ENCODE results near the gene ADAMTS13. TPM values are rescaled to one million over a fixed set of nuclear protein-coding genes. Genes with fewer than 3 reads are reported as not detected.

ADAMTS13 gene
- polyA plus RNA-seq, 12 donors, result 4.2 to 8.4 (median 5.5) TPM; not detected in 1

DNA sequence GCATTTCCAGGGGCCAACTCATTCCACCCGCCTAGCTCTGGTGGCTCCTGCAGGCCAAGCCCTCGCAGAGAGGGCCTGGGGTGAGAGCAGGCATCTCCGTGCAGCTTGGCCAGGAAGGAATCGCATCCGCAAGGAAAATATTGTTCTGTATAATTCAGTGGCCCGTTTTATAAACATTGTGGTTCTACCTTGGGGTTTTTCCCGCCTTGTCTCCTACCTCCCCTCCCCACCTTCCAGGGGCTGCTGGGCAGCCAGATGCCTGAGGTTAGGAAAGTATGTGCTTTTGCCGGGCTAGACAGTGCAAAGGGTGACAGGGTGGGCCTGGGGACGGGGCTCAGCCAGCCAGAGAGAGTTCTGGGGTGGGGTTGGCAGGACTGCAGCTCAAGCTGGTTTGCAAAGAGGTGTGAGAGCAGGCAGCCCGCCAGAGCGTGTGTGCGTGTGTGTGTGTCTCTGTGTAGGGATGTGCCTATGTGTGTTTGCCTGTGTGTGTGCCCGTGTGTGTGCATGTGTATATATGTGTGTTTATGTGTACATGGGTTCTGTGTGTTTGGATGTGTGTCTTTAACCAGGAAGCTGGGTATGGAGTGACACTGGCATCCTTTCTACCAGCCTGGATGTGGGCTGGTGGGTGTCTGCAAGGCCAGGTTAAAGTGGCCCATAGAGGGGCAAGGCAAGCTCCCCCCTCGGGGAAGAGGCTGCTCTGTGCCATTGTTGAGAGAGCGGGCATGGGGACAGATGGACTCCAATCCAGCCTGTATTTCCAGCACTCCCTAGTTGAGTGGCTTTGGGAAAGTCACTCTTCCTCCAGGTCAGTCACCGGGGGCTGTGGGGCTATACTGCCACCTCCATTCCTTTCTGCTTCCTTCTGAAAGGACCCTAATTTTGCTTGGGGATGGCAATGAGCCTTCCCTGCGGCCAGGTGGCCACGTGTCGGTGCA, 67.4 kb downstream of the ADAMTS13 start:
- no peak for DNase-seq

DNA sequence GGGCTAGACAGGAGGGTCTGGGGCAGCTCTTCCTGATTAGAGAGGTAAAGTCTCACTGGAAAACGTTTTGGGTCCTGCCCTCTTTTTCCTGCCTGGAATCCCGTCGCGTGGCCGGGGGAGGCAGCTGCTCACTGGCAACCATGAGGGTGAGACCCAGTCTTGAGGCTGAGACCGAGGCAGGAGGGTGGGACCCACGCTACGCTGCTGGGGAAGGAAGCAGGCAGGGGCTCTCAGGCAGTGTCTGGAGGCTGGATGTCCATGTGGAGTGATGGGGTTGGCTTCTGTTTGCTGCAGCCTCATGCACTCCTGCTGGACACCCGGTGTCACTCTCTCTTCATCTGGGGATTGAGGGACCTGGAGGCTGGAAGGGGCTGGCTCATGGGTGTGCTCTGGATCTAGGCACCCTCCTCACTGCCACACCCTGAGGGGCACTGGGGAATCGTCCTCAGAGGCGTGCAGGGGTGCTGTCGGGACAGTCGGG, 68.1 kb downstream of the ADAMTS13 start:
- no peak for DNase-seq

DNA sequence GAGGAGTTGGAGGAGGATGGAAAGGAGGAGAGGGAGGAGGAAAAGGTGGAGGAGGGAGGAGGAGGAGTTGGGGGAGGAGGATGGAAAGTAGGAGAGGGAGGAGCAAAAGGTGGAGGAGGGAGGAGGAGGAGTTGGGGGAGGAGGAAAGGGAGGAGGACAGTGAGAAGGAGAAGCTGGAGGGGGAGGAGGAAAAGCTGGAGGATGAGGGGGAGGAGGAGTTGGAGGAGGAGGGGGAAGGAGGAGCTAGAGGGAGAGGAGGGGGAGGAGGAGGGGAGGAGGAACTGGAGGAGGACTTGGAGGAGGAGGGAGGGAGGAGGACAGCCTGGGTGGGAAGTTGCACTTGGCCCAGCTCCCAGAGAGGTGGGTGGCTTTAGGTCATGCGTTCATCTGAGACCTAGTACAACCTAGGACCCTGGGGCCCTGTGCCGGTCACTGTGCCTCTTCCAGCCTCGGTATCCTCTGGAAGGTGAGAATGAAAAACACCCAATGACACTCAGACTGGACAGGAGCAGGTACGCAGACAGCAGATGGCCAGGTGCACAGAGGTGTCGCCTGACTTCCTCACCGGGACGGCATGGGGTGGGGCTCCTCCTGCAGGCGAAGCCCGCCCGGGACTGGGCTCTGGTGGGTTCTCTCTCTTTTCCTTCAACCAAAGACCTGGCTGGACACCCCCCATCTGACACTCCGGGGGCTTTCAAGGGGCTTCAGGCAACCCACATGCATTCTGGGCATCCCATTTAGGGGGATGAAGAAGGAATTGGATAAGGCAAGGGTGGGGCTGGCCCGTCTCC, 68.9 kb downstream of the ADAMTS13 start:
- DNase-seq, result no peak

- no peak for DNase-seq
Observed at GRCh38 chr9:133491656-133491925, 69.4 kb downstream of the ADAMTS13 start.

GRCh38 chr9:133492061-133493021, 70.2 kb downstream of the ADAMTS13 start:
- DNase-seq, result peak; percentile 45

DNA sequence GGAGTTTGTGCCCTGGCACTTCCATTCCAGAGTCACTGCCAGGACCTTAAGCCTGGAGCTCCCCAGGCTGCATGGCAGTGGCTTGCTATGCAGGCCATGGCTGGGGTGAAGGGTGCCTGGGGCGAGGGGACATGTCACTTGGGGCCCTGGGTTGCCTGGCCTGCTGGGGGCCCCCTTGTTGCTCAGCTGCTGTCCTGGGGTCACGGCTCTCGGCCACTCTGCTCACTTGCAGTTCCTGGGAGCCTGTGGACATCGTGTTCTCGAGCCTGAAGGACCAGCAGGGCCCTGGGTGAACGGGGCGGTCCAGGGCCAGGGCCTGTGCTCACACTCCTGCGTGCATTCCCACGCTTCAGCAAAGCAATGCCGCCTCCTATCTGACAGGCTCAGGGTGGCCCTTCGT, 71.3 kb downstream of the ADAMTS13 start:
- DNase-seq, result no peak

DNA sequence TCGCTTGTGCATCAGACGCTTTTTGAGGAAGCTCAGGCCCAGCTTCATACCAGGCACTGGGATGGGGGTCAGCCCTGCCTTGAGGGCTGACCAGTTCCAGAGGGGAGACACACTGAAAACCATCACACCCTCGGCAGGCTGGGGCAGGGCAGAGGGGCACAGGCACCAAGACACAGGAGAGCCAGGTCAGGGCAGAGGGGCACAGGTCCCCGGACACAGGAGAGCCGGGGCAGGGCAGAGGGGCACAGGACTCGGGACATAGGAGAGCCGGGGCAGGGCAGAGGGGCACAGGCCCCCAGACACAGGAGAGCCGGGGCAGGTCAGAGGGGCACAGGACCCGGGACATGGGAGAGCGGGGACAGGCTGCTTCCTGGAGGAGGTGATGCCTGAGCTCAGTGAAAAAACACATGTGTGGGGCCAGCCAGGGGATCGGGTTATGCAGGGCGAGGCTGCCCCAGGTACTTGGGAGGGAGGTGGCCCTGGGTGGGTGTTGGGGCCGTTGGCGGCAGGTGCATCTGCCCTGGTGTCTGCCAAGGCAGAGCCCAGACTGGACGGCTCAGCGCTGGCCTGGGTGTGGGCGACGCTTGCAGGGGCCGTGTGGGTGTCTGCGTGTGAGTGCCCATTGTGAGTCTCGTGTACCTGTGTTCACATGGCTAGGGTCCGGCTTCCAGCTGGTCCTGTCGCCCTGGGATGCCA, 71.8 kb downstream of the ADAMTS13 start:
- DNase-seq, result no peak

- no peak for DNase-seq
Observed at GRCh38 chr9:133494636-133495326, 72.6 kb downstream of the ADAMTS13 start.

DNA sequence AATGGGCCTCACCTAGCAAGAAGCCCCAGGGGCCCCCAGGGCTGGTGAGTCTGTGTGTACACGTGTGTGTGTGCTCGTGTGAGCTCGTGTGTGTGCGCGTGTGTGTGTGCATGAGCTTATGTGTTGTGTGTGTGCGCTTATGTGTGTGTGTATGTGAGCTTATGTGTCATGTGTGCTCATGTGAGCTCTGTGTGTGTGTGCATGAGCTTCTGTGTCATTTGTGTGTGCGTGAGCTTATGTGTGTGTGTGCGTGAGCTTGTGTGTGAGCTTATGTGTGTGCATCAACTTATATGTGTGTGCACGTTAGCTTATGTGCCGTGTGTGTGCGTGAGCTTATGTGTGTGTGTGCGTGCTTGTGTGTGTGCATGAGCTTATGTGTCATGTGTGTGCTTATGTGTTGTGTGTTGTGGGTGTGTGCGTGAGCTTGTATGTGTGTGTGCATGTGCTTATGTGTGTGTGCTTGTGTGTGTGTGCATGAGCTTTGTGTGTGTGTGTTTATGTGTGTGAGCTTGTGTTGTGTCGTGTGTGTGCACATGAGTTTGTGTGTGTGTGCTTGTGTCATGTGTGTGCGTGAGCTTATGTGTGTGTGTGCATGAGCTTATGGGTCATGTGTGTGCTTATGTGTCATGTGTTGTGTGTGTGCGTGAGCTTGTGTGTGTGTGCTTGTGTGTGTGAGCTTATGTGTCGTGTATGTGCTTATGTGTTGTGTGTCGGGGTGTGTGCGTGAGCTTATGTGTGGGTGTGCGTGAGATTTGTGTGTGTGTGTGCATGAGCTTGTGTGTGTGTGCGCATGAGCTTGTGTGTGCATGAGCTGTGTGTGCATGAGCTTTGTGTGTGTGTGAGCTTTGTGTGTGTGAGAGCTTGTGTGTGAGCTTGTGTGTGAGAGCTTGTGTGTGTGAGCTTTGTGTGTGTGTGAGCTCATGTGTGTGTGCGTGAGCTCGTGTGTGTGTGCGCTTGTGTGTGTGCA, 73.4 kb downstream of the ADAMTS13 start:
- no peak for DNase-seq

DNA sequence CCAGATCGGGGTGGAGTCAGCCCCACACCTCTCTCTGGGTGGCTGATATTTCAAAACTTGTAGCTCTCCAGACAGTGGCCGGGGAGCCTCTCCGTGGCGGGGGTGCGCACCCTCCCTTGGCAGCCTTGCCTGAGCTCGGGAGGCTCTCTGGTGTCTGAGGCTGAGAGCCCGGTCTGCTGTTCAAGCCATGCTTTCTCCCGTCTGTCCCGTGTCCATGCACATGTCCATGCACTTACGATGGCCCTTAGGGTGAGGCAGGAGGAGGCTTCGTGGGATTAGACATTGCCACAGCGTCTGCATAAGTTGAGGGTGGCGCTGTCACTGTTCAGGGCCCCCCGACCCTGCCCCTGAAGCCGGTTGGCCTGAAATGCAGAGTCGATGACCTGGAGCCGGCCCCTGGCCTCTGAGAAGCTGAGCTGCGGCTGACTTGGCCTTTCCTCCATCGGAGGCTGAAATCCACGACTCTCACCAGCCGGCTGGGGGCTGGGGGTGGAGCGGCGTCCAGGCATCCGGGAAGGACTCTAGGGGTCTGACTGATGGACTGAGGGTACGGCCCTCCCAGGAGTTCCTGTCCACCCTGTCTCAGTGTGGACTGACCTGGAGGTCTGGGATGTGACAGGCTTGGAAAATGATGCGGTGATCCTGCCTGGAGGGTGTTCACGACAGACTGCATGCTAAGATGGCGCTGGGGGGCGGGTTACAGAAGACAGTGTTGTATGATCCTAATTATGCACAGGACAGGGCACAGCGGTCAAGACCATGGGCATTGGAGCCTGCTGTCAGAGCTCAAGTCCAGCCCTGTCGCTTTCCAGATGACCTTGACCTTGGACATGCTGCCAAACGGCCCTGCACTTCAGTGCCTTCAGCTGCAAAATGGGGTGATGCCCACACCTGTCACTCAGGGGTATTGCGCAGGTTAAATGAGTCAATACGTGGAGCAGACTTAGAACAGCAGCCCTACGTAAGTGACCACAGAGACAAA, 75.0 kb downstream of the ADAMTS13 start:
- DNase-seq, result no peak

DNA sequence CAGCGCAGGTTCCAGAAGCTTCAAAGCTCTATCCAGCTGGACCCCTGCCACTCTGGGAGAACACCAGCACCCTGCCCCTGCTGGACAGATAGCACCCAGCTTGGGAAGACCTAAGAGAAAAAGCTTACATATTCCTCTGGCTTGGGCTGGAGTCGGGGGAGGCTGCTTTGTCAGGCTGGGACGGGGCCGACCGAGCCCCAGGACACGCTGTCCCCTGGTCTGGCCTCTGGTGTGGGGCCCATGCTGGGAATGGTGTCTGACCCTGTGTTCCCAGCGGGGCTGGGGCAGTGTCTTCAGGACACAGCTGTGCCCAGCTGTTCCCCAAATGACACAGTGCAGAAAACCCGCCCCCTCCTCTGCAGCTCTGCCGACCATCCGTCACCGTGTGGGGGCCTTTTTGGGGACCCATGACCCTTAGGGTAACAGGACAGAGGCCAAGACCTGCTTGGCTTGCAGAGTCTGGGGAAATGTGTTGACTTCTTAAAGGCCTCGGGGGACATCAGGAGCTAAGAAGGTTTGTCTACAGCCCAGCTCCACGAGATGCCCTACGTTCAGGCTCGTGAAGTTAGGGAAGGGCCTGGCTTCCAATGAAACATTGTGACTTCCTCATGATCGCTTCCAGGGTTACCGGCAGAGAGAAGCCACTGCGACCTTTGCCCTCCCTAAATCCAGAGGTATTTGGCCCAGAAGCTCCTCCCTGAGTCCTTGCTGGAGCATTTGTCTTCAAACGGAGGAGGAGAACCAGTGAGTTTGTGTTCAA, 77.1 kb downstream of the ADAMTS13 start:
- no peak for DNase-seq

DNA sequence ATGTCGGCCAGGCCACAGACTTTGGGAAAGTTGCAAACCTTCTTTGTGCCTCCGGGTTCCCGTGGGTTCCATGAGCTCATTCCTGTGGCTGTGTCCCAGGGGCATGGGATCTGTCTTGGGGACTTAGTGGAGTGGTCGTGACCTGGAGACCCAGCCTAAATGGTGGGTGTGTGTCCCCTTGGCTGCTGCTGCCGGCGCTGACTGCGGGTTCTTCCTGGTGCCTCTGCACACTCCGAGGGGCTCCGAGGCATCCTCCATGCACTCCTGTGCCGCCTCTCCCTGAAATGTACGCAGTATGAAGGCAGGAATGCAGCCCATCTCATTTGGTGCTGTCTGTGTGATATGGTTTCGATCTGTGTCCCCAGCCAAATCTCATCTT, 77.7 kb downstream of the ADAMTS13 start:
- DNase-seq, result no peak

GRCh38 chr9:133502112-133502511, 79.9 kb downstream of the ADAMTS13 start:
- no peak for DNase-seq

- DNase-seq, result no peak
Observed at GRCh38 chr9:133505186-133505830, 83.1 kb downstream of the ADAMTS13 start.

GRCh38 chr9:133505901-133506652, 83.9 kb downstream of the ADAMTS13 start:
- DNase-seq, result no peak

- no peak for DNase-seq
Observed at GRCh38 chr9:133506653-133507038, 84.5 kb downstream of the ADAMTS13 start.
